ENCODE results near the gene SSB.
A peak's percentile ranks its signal among the peaks of the same experiment; 100 is the strongest.
"Not testable (repeated sequence)": the region's sequence is repeated elsewhere in the genome, so short reads cannot be mapped to it uniquely, and the experiment has no call there.

Gene SSB

DNA sequence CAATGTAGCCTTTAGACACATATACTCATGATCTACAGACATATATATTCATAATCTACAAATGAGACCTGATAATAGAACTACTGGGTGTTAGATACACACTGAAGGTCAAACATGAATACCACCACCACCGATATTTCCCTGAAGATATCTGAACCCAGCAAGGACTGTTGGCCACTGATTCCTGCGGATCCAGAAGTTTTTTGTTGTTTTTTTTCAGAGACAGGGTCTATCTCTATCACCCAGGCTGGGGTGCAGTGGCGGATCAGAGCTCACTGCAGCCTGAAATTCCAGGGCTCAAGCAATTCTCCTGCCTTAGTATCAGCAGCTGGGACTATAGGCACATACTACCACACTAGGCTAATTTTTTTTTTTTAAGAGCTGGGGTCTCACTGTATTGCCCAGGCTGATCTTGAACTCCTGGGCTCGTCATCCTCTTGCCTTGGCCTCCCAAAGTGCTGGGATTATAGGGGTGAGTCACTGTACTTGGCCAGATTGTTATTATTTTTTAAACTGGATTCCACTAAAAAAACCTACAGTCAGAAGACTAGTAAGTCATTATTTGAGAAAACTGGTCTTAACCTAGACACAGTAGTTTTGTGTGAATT lies 24.2 kb downstream of the SSB start:
- peaks cover 2% of the 10 kb centered on the region for H3K36me3 ChIP-seq (ENCODE audit: control insufficient read depth, insufficient read depth, low read length)
- H3K9ac ChIP-seq (ENCODE audit: low read length) = no peak overlapping the region
- H3K4me3 ChIP-seq (ENCODE audit: low read length) = no peak overlapping the region

DNA sequence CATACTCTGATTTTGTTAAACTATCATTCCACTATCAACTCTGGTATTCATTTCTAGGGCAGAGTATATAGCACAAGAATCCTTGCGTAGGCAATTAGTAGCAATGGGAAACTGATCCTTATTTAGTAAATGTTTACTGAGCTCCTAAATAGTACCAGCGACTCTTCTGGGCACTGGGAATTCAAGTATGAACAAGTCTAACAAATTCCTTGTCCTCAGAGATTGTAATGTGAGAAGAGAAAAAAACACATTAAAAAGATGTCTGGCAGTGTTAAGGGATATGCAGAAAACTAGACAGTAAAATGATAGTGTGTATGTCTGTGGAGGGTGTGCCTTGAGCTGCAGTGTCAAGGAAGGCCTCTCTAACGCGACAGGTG lies 25.3 kb downstream of the SSB start:
- Histone ChIP-seq H3K27me3 (ENCODE audit: control insufficient read depth, insufficient read depth, low read length) (no peaks in the 10 kb centered on the region), H3K36me3 (ENCODE audit: control insufficient read depth, insufficient read depth, low read length) (peaks cover under 1% of the 10 kb centered on the region), H3K4me1 (ENCODE audit: control insufficient read depth, insufficient read depth, low read length) (peaks cover 4% of the 10 kb centered on the region), H3K4me3 (ENCODE audit: low read length) (peak overlapping the region; percentile 84), H3K9ac (ENCODE audit: low read length) (peak overlapping the region; percentile 59), H3K27ac (ENCODE audit: low read depth, low read length) (no peak overlapping the region)

More for the DNA sequence above, 24.2 kb downstream of the SSB start:
- Histone ChIP-seq H3K27me3 (ENCODE audit: control insufficient read depth, insufficient read depth, low read length) (no peaks in the 10 kb centered on the region), H3K4me1 (ENCODE audit: control insufficient read depth, insufficient read depth, low read length) (no peaks in the 10 kb centered on the region), H3K27ac (ENCODE audit: low read depth, low read length) (no peak overlapping the region)

DNA sequence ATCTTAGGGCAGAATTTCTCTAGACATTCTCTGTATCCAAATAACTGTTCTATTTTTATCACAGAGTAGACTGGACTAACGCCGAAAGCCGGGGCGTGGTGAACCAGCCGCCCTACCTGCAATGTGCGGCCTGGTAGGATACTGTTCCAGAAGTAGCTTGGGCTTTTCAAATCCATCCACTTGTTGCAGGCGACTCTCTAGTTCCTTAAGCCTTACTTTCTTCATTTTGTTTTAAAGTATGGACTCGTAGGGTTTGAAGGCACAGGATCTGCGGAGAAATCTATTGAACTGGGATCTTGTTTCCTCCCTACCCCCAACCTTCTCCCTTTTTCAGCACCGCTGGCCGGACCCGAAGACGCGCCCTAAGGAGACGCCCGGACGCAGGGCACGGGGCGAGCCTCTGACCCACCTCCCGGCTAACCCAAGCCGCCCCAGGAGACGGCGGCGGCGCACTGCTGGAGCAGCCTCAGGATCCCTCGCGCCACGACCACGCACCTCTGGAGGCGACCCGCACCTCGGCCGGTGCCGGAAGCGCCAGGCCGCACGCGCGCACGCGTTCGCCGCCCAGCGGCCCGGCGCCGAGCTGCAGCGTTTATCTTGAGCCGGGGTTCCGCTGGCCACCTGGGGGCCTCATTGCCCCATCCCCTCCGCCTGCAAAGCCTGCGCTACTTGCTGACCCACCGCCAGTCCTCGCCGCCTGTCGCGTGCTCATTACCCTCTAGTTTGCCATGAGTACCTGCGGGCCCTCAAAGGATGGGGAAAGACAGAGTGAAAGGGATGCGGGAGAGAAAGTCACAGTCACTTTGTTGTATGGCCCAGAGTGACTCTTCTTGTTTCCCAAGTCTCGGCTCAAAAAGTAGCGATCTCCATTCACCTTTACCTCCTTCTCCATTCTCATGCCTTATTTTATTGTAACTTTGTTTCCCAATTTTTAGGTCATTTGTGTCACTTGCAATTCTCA lies 26.0 kb downstream of the SSB start, which contains the start of gene METTL5:
Gene METTL5, minus strand, starts transcription at position 533 of the 961 bp plus-strand sequence. Its CDS starts 308 bp downstream, at position 225.
- peak within 1 kb of the TSS; percentile 84 for H3K4me3 ChIP-seq (ENCODE audit: low read length)
- no peaks in the 10 kb centered on the region for H3K36me3 ChIP-seq (ENCODE audit: control insufficient read depth, insufficient read depth, low read length)
- H3K27ac ChIP-seq (ENCODE audit: low read depth, low read length) = peak within 1 kb of the TSS; percentile 60
- H3K4me1 ChIP-seq (ENCODE audit: control insufficient read depth, insufficient read depth, low read length) = peaks cover 6% of the 10 kb centered on the region
- no peaks in the 10 kb centered on the region for H3K27me3 ChIP-seq (ENCODE audit: control insufficient read depth, insufficient read depth, low read length)
- peak within 1 kb of the TSS; percentile 59 for H3K9ac ChIP-seq (ENCODE audit: low read length)

DNA sequence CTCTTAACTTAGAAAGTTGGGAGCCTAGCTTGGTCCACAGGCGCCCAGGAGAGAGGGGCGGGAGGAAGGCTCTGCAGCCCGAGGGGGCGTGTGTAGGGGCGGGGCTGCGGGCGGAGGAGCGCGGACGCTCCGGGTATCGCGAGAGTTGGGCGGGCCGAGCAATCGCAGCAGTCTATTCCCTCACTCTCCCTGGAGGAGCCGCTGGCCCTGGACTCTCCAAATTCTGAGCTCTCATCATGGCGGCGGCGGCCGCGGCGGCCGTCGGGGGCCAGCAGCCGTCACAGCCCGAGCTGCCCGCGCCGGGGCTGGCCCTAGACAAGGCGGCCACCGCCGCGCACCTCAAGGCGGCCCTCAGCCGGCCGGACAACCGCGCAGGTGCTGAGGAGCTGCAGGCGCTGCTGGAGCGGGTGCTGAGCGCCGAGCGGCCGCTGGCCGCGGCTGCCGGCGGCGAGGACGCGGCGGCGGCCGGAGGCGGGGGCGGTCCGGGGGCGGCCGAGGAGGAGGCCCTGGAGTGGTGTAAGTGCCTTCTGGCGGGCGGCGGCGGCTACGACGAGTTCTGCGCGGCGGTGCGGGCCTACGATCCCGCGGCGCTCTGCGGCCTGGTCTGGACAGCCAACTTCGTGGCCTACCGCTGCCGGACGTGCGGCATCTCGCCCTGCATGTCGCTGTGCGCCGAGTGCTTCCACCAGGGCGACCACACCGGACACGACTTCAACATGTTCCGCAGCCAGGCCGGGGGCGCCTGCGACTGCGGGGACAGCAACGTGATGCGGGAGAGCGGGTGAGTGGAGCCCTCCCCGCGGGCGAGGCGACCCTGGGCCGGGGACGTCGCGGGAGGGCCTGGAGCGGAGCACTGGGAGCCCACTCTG lies 28.8 kb downstream of the SSB start, which contains the start of gene UBR3:
Gene UBR3, plus strand, starts transcription at position 183 of the 869 bp plus-strand sequence. Its CDS starts 54 bp downstream, at position 237.
- Histone ChIP-seq H3K27me3 (ENCODE audit: control insufficient read depth, insufficient read depth, low read length) (no peaks in the 10 kb centered on the region), H3K9ac (ENCODE audit: low read length) (peak within 1 kb of the TSS; percentile 78), H3K4me3 (ENCODE audit: low read length) (peak within 1 kb of the TSS; percentile 95), H3K36me3 (ENCODE audit: control insufficient read depth, insufficient read depth, low read length) (no peaks in the 10 kb centered on the region), H3K4me1 (ENCODE audit: control insufficient read depth, insufficient read depth, low read length) (peaks cover 10% of the 10 kb centered on the region), H3K27ac (ENCODE audit: low read depth, low read length) (peak within 1 kb of the TSS; percentile 87)

DNA sequence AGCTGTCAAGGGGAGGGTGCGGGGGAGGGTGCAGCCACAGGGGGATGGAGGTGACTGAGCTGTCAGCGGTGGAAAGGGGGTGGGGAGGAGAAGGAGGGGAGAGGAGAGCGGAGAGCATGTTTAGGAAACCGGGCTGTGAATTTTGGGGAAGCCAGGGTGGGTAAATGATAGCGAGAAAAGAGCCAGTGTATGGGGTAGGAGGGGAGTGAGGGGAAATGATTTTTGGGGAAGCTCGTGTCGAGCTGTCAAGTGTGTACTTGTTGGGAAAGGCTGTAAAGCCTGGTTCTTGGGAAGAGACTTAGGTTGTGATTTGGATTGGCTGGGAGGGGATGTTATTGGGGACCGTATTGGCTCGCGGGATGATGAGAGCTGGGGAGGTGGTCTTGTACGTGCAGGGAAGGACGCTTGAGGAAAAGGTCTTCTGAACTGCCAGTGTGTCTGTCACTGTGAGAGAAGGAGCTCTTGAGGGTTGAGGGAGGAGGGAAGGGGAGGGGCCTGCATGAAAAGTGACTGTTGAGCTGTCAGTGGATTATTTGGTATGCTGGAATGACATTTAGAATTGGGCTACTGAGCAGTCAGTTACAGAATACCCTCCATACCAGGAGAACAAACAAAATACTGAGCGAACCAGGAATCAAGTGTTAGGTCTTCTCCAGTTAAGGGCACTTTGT lies 29.6 kb downstream of the SSB start:
- H3K4me3 ChIP-seq (ENCODE audit: low read length) = peak overlapping the region; percentile 95
- H3K4me1 ChIP-seq (ENCODE audit: control insufficient read depth, insufficient read depth, low read length) = peaks cover 10% of the 10 kb centered on the region
- H3K9ac ChIP-seq (ENCODE audit: low read length) = peak overlapping the region; percentile 78

DNA sequence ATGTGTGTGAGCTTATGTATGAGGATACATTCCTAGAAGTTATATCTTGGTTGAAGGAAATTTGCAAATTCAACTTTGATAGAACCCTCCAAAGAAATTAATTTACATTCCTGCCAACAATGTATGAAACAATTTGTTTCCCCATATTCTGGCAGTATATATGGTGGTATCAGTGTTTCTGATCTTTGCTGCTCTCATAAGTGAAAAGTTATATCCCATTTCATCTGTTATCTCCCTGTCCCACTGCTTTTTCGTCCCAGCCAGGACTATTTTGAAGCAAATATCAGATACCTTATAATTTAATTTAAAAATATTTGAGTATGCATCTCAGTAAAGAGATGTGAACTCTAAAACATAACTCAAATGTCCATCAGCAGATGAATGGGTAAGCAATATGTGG lies 35.7 kb downstream of the SSB start:
- H3K4me1 ChIP-seq (ENCODE audit: control insufficient read depth, insufficient read depth, low read length) = peaks cover 8% of the 10 kb centered on the region
- H3K4me3 ChIP-seq (ENCODE audit: low read length) = no peak overlapping the region
- H3K27me3 ChIP-seq (ENCODE audit: control insufficient read depth, insufficient read depth, low read length) = no peaks in the 10 kb centered on the region
- H3K27ac ChIP-seq (ENCODE audit: low read depth, low read length) = no peak overlapping the region
- H3K36me3 ChIP-seq (ENCODE audit: control insufficient read depth, insufficient read depth, low read length) = no peaks in the 10 kb centered on the region
- no peak overlapping the region for H3K9ac ChIP-seq (ENCODE audit: low read length)

More for the DNA sequence above, 29.6 kb downstream of the SSB start:
- Histone ChIP-seq H3K27me3 (ENCODE audit: control insufficient read depth, insufficient read depth, low read length) (no peaks in the 10 kb centered on the region), H3K27ac (ENCODE audit: low read depth, low read length) (peak overlapping the region; percentile 87), H3K36me3 (ENCODE audit: control insufficient read depth, insufficient read depth, low read length) (no peaks in the 10 kb centered on the region)

DNA sequence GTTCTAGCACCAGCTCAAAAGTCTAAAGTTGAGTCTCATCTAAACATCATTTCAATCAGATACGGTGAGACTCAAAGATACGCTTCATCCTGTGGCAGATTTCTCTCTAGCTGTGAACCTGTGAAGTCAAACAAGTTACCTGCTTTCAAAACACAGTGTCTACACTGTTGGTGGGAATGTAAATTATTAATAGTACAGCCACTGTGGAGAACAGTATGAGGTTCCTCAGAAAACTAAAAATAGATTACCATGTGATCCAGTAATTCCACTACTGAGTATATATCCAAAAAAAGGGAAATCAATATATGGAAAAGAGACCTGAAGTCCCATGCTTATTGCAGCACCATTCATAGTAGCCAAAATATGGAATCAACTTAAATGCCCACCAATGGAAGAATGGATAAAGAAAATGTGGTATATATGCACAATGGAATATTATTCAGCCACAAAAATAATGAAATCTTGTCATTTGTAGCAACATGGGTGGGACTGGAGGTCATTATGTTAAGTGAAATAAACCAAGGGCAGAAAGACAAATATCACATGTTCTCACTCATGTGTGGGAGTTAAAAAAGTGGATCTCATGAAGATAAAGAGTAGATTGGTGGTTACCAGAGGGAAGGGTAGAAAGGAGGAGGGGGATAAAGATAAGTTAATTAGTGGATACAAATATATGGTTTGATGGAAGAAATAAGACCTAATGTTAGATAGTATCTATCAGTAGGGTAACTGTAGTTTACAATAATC lies 40.2 kb downstream of the SSB start:
- Histone ChIP-seq H3K4me3 (ENCODE audit: low read length) (no peak overlapping the region), H3K36me3 (ENCODE audit: control insufficient read depth, insufficient read depth, low read length) (no peaks in the 10 kb centered on the region), H3K27me3 (ENCODE audit: control insufficient read depth, insufficient read depth, low read length) (no peaks in the 10 kb centered on the region), H3K9ac (ENCODE audit: low read length) (no peak overlapping the region), H3K27ac (ENCODE audit: low read depth, low read length) (no peak overlapping the region), H3K4me1 (ENCODE audit: control insufficient read depth, insufficient read depth, low read length) (peaks cover 12% of the 10 kb centered on the region)

DNA sequence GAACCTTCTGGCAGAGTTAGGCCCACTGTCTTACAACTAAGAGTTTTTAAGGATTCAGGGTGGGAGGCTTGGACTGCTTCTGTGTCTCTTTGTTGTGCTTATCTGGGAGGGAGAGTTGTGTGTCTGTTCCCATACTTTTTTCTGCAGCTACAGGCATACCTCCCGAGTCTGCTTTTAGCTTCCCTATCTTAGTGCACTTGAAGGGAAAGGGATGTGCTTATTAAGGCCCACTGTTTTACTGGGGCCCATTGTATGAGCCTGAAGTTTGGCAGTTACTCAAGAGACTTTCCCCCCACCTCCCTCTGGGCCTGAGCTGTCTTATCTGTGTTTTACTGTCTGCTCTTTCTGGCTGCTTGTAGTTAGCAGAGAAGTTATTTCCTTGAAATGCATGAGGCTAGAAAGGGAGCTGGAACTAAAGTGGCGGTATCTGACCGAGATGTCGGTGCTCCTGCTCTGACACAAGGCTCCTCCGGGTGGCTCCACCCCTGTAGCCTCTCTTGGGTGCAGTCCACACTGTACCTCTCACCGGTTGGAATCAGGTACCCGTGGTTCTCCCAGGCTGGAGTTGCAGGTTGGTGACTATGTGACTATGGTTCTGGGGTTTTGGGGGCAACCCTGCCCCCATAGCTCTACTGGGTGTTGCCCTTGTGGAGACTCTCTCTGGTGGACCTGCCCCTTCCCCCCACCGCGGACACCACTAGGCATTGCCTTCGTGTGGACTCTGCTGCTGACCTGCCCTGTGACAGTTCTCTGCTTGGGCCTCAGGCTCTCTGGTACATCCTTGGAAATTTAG lies 41.5 kb downstream of the SSB start:
- H3K4me3 ChIP-seq (ENCODE audit: low read length) = no peak overlapping the region
- no peak overlapping the region for H3K27ac ChIP-seq (ENCODE audit: low read depth, low read length)
- H3K36me3 ChIP-seq (ENCODE audit: control insufficient read depth, insufficient read depth, low read length) = no peaks in the 10 kb centered on the region
- no peak overlapping the region for H3K9ac ChIP-seq (ENCODE audit: low read length)
- no peaks in the 10 kb centered on the region for H3K27me3 ChIP-seq (ENCODE audit: control insufficient read depth, insufficient read depth, low read length)
- peaks cover 12% of the 10 kb centered on the region for H3K4me1 ChIP-seq (ENCODE audit: control insufficient read depth, insufficient read depth, low read length)

DNA sequence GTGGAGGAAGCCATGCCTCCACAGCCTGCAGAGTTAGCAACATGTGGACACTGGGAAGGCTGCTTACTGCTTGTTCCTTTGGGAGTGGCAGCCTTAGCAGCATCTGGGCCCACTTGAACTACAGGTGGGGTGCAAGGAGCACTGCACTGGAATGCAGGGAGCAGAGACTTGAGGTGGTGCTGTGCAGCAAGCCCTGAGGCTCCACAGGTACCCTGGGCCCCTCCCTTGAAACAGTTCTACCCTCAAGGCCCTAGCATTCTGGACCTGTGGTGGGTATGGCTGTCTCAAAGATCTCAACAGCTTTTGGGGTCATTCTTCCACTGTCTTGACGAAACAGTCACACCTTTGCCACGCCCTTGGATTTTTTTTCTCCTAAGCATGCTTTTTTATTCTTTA lies 42.1 kb downstream of the SSB start:
- H3K27ac ChIP-seq (ENCODE audit: low read depth, low read length) = no peak overlapping the region
- no peak overlapping the region for H3K9ac ChIP-seq (ENCODE audit: low read length)
- H3K27me3 ChIP-seq (ENCODE audit: control insufficient read depth, insufficient read depth, low read length) = no peaks in the 10 kb centered on the region
- no peaks in the 10 kb centered on the region for H3K36me3 ChIP-seq (ENCODE audit: control insufficient read depth, insufficient read depth, low read length)
- H3K4me3 ChIP-seq (ENCODE audit: low read length) = no peak overlapping the region
- peaks cover 12% of the 10 kb centered on the region for H3K4me1 ChIP-seq (ENCODE audit: control insufficient read depth, insufficient read depth, low read length)

DNA sequence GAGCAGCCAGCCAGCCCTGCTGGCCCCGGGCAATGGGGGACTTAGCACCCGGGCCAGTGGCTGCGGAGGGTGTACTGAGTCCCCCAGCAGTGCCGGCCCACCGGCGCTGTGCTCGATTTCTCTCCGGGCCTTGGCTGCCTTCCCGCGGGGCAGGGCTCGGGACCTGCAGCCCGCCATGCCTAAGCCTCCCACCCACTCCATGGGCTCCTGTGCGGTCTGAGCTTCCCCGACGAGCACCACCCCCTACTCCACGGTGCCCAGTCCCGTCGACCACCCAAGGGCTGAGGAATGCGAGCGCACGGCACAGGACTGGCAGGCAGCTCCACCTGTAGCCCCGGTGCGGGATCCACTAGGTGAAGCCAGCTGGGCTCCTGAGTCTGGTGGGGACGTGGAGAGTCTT lies 43.0 kb downstream of the SSB start:
- not testable (repeated sequence) for H3K4me3 ChIP-seq (ENCODE audit: low read length); H3K27me3 ChIP-seq (ENCODE audit: control insufficient read depth, insufficient read depth, low read length); H3K36me3 ChIP-seq (ENCODE audit: control insufficient read depth, insufficient read depth, low read length); H3K27ac ChIP-seq (ENCODE audit: low read depth, low read length); H3K9ac ChIP-seq (ENCODE audit: low read length)
- H3K4me1 ChIP-seq (ENCODE audit: control insufficient read depth, insufficient read depth, low read length) = peaks cover 12% of the 10 kb centered on the region
